Activated CD8-positive, alpha-beta T cell treated with anti-CD3 and anti-CD28 coated beads, Interleukin-2, amount 10 ng/mL, durations not matched to agents 7 days and 5 days (primary cell): ENCODE results near the gene CHD6. TPM values are rescaled to one million over a fixed set of nuclear protein-coding genes. Genes with fewer than 3 reads are reported as not detected.

Experiments
- ATAC-seq: fragments of 150-1000 bp; cut with Tn5 transposase; one replicate; pipeline ENCODE4 v1.10.0; 2021; ENCODE audit warnings: moderate library complexity
- CTCF ChIA-PET: fragments of 350-600 bp; sonication (Branson Sonifier 250); formaldehyde crosslinking; loops from one replicate; lab custom pipeline; 2021; ENCODE audit warnings: antibody characterized with exemption; lab: Charles Lee
- POLR2A ChIA-PET: fragments of 350-600 bp; sonication (Branson Sonifier 250); formaldehyde crosslinking; loops from one replicate; lab custom pipeline; 2021; ENCODE audit warnings: antibody characterized with exemption; lab: Charles Lee
- DNase-seq: peaks from one replicate; pipeline ENCODE4 v3.0.0-alpha.2; 2020
- H3K27ac Mint-ChIP-seq: one replicate; pipeline ENCODE4 v1.8.0; 2021; ENCODE audit warnings: mild to moderate bottlenecking, mixed read lengths
- H3K27me3 Mint-ChIP-seq: one replicate; pipeline ENCODE4 v1.8.0; 2021; ENCODE audit warnings: low read depth, mixed read lengths
- H3K36me3 Mint-ChIP-seq: one replicate; pipeline ENCODE4 v1.8.0; 2021; ENCODE audit warnings: low read depth, mixed read lengths
- H3K4me1 Mint-ChIP-seq: one replicate; pipeline ENCODE4 v1.8.0; 2021; ENCODE audit warnings: low read depth, mixed read lengths
- H3K4me3 Mint-ChIP-seq: one replicate; pipeline ENCODE4 v1.8.0; 2021; ENCODE audit warnings: mild to moderate bottlenecking, mixed read lengths
- H3K9me3 Mint-ChIP-seq: one replicate; pipeline ENCODE4 v1.8.0; 2022; ENCODE audit warnings: mixed read lengths; ENCODE audit not compliant: insufficient read depth
- total RNA-seq, 2 experiments: library from RNA; stranded (reverse); gene quantifications; one replicate each; pipeline ENCODE4 v1.2.3, GENCODE V29; 2021

CHD6 gene
- total RNA-seq, 2 experiments from 2014 or later: 29.1 to 32.2 TPM

DNA sequence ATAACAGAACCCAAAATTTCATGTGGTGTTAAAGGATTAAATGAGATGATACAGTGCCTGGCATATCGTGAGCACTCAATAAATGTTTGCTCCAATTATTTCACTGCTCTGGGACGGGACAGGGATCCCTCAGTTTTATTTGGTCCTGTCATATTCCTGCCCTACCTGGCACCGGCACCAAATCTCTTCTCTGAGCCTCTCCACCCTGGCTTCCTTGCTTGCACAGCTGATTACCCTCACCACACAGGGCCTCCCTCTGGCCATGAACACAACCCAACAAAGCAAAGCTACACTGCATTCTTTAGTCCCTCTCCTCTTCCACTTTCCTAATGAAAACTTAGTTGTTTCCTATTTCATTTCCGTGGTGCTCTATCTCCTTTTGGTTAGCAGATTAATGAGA, 16.4 kb downstream of the CHD6 start:
- H3K36me3 Mint-ChIP-seq: peaks cover 21% of the 10 kb centered on the region
- H3K27ac Mint-ChIP-seq: no peak overlapping the region
- H3K4me3 Mint-ChIP-seq: no peak overlapping the region
- ATAC-seq (no peak), DNase-seq (no peak)
- CTCF ChIA-PET: no interaction called here
- no peaks in the 10 kb centered on the region for H3K27me3 Mint-ChIP-seq
- peaks cover 42% of the 10 kb centered on the region for H3K9me3 Mint-ChIP-seq
- peaks cover 6% of the 10 kb centered on the region for H3K4me1 Mint-ChIP-seq
- POLR2A ChIA-PET: no interaction called here

DNA sequence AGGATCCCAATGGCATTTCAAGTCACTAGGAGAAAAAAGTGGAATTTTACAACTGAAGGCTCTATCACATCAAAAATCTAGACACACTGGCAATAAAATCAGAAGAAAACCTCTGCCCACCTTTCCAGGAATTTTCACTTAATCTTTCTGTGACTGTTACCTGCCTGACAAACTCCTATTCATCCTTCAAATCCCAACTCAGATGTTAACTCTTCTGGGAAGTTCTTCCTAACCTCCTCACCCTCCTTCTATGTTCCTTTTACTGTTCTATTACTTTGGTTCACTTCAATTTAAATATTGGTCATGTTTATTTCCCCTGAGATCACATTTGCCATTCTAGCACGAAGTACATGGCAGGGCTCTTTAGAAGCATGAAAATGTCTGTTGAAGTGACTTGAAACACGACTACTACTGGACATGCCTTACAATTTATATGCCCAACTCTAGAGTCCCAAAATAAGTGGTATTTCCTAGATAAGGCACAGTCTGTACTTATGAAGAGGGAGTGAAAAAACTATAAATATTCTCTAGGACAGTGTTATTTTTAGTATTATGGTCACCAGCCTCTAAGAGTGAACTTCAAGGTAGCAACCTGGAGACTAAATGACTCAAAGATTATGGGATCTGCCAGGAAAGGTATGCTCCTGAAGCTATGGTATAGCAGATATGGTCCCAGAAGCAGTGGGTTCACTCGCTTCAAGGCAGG, 17.1 kb downstream of the CHD6 start:
- Mint-ChIP-seq H3K36me3 (peaks cover 22% of the 10 kb centered on the region), H3K9me3 (peaks cover 48% of the 10 kb centered on the region), H3K27ac (no peak overlapping the region), H3K4me3 (no peak overlapping the region), H3K27me3 (no peaks in the 10 kb centered on the region), H3K4me1 (peaks cover 4% of the 10 kb centered on the region)
- ATAC-seq (no peak), DNase-seq (no peak)
- CTCF ChIA-PET: no interaction called here
- POLR2A ChIA-PET: no interaction called here

- Mint-ChIP-seq H3K4me3 (no peak overlapping the region), H3K27me3 (no peaks in the 10 kb centered on the region), H3K27ac (no peak overlapping the region), H3K4me1 (peaks cover 9% of the 10 kb centered on the region), H3K36me3 (peaks cover 28% of the 10 kb centered on the region), H3K9me3 (peaks cover 56% of the 10 kb centered on the region)
- DNase-seq (no peak), ATAC-seq (no peak)
- ChIA-PET POLR2A (no interaction called here), CTCF (no interaction called here)
These were observed 18.5 kb downstream of the CHD6 start for GRCh38 chr20:41599699-41600104.

GRCh38 chr20:41598719-41599118, 19.5 kb downstream of the CHD6 start:
- ChIA-PET POLR2A (interaction anchor here (1.0 kb wide), 1 partner anchor 19 kb away, joined by 4 read pairs; the partner anchor contains the start of gene CHD6), CTCF (no interaction called here)
- ATAC-seq: no peak
- Mint-ChIP-seq H3K36me3 (peaks cover 38% of the 10 kb centered on the region), H3K27ac (no peak overlapping the region), H3K4me1 (peaks cover 9% of the 10 kb centered on the region), H3K9me3 (peaks cover 64% of the 10 kb centered on the region), H3K27me3 (no peaks in the 10 kb centered on the region), H3K4me3 (no peak overlapping the region)
- no peak for DNase-seq

DNA sequence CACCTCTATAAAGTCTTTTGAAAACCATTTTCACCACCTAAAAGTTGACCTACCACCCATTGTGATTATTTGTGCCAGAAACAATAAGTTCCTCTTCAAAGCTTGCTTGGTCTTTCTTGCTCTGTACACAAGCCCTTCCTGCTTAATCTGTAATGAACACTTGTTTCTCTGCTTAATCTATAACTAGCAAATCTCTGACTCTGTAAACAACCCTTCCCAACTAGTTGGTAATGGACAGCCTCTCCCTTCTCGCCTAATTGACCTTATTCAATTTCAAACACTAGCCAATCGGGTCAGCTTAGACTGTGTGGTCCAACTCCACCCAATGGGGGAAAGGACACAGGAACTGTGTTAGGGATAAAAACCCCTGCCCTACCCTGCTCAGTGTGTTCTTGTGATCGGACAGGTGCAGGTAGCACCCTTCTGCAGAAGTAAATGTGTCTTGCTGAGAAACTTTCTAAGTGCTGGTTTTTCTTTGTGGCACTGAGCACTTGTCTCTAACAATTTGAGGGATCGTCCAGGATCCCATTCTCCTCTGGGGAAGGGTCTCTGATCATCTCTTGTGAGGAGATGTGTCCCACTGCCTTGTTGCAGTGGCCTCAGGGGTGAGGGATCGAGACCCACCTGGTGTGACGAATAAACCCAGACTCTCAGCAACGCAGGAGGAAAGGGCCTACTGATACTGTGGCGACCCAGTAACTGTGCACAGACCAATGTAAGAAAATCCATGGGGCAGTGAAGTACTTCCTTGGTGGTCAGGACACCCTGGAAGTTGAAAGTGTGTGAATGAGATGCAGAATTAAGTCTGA, 23.5 kb downstream of the CHD6 start:
- H3K4me1 Mint-ChIP-seq: peaks cover 4% of the 10 kb centered on the region
- peaks cover 51% of the 10 kb centered on the region for H3K9me3 Mint-ChIP-seq
- no peak overlapping the region for H3K4me3 Mint-ChIP-seq
- CTCF ChIA-PET: no interaction called here
- no peaks in the 10 kb centered on the region for H3K27me3 Mint-ChIP-seq
- H3K36me3 Mint-ChIP-seq: peaks cover 33% of the 10 kb centered on the region
- H3K27ac Mint-ChIP-seq: no peak overlapping the region
- POLR2A ChIA-PET: no interaction called here
- DNase-seq (no peak), ATAC-seq (no peak)

DNA sequence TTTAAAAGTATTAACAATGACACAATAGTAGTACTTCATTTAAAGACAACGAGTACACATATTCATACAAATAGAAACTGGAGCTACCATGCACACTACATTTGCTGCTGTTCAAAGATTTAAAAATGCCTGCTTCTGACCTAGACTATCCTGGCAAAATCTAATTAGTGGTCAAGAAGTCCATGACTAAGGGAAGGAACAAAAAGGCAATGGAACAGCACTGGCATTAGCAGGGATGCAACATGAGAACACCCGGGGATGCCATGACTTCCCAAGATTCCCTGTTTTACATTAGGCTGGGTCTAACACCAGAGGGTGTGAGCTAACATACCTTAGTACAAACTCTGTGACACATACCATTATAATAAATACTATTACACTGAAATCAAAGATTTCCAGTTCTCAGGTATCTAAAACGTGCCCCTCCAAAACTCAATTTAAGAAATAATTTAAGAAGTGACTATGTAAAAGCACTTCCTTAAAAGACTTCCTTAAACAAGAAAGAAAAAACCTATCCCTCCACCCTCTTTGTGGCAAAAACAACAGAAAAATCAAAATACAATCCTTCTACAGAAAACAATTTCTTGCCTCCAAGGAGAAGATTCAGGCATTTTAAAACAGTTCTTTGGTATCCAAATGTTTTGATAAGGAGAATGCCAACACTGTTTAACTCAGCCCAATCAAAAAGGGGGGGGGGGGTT, 25.5 kb downstream of the CHD6 start:
- H3K4me3 Mint-ChIP-seq: no peak overlapping the region
- ChIA-PET CTCF (no interaction called here), POLR2A (no interaction called here)
- H3K4me1 Mint-ChIP-seq: peaks cover 4% of the 10 kb centered on the region
- H3K27me3 Mint-ChIP-seq: no peaks in the 10 kb centered on the region
- no peak for DNase-seq
- ATAC-seq: no peak
- H3K9me3 Mint-ChIP-seq: peaks cover 34% of the 10 kb centered on the region
- H3K36me3 Mint-ChIP-seq: peaks cover 25% of the 10 kb centered on the region
- no peak overlapping the region for H3K27ac Mint-ChIP-seq

- no peak for ATAC-seq
These were observed 30.2 kb downstream of the CHD6 start for GRCh38 chr20:41587956-41588355.

GRCh38 chr20:41587523-41587922, 30.7 kb downstream of the CHD6 start:
- no peak for ATAC-seq
- ChIA-PET CTCF (interaction anchor here (1.0 kb wide), 1 partner anchor 28 kb away, joined by 3 read pairs; no protein-coding TSS in a partner anchor), POLR2A (no interaction called here)
- Mint-ChIP-seq H3K4me3 (no peak overlapping the region), H3K27ac (no peak overlapping the region), H3K36me3 (peaks cover 24% of the 10 kb centered on the region), H3K4me1 (no peaks in the 10 kb centered on the region), H3K27me3 (no peaks in the 10 kb centered on the region), H3K9me3 (peaks cover 22% of the 10 kb centered on the region)
- no peak for DNase-seq

More at GRCh38 chr20:41587956-41588355, 30.2 kb downstream of the CHD6 start:
- CTCF ChIA-PET: interaction anchor here (1.0 kb wide), 1 partner anchor 28 kb away, joined by 3 read pairs; no protein-coding TSS in a partner anchor
- Mint-ChIP-seq H3K9me3 (peaks cover 22% of the 10 kb centered on the region), H3K27ac (no peak overlapping the region), H3K27me3 (no peaks in the 10 kb centered on the region), H3K4me1 (no peaks in the 10 kb centered on the region), H3K36me3 (peaks cover 24% of the 10 kb centered on the region), H3K4me3 (no peak overlapping the region)
- DNase-seq: no peak
- POLR2A ChIA-PET: no interaction called here

GRCh38 chr20:41586772-41587171, 31.4 kb downstream of the CHD6 start:
- Mint-ChIP-seq H3K27ac (no peak overlapping the region), H3K9me3 (peaks cover 22% of the 10 kb centered on the region), H3K36me3 (peaks cover 24% of the 10 kb centered on the region), H3K27me3 (no peaks in the 10 kb centered on the region), H3K4me1 (no peaks in the 10 kb centered on the region), H3K4me3 (no peak overlapping the region)
- POLR2A ChIA-PET: no interaction called here
- ATAC-seq: no peak
- CTCF ChIA-PET: interaction anchor here (1.0 kb wide), 1 partner anchor 29 kb away, joined by 3 read pairs; no protein-coding TSS in a partner anchor
- DNase-seq: no peak

- Mint-ChIP-seq H3K4me3 (no peak overlapping the region), H3K9me3 (peaks cover 4% of the 10 kb centered on the region), H3K27me3 (no peaks in the 10 kb centered on the region), H3K36me3 (peaks cover 9% of the 10 kb centered on the region), H3K4me1 (peaks cover 8% of the 10 kb centered on the region), H3K27ac (no peak overlapping the region)
- CTCF ChIA-PET: no interaction called here
- ATAC-seq (no peak), DNase-seq (no peak)
- POLR2A ChIA-PET: no interaction called here
These were observed 37.8 kb downstream of the CHD6 start for GRCh38 chr20:41580350-41580749.

- Mint-ChIP-seq H3K27me3 (no peaks in the 10 kb centered on the region), H3K9me3 (peaks cover 11% of the 10 kb centered on the region), H3K36me3 (peaks cover 8% of the 10 kb centered on the region), H3K4me3 (no peak overlapping the region), H3K27ac (no peak overlapping the region), H3K4me1 (peaks cover 21% of the 10 kb centered on the region)
- ATAC-seq (no peak), DNase-seq (no peak)
- POLR2A ChIA-PET: no interaction called here
- CTCF ChIA-PET: no interaction called here
These were observed 40.8 kb downstream of the CHD6 start for GRCh38 chr20:41577129-41578009.
